ENCODE data around the gene LCN6. TPM values are rescaled to one million over a fixed set of nuclear protein-coding genes. Genes with fewer than 3 reads are reported as not detected.

Gene LCN6
- total and polyA plus RNA-seq, 2 of the 13 experiments (the other 11 are each of a cell fraction or from before 2014, with no cell fraction given), result not detected

DNA sequence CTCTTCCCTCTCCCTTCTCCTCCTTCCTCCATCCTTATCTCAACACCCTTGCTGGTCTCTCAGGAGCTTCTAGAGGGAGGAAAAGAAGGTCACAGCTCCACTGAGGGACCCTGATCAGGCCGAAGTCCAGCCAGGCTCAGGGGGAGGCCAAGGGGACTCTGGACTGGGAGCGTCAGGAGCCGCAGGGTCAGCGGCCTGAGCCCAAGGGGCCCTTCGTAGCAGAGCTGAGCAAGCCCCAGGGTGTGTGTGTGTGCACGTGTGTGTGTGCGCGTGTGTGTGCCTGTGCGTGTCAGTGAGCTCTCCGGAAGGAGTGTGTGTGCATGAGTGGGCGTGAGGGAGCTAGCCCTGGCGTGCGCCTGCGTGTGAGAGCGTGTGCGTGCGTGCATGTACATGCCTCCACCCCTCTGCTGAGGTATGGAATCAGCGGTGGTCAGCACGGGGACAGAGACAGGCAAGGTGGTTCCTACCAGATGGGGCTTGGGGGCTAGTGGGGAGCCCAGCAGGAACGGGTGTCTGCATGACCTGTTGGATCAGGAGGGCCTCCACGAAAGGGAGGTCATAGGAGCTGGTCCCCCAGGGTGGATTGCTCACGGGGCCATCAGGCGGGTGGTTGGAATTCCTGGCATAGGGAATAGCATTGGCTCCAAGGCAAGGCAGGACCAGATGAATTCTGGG lies 51.0 kb downstream of the LCN6 start (continued):
- TF ChIP-seq, protein P1, sequence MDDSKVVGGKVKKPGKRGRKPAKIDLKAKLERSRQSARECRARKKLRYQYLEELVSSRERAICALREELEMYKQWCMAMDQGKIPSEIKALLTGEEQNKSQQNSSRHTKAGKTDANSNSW (CRISPR knock-in tag; IDR thresholded peaks at IDR 0.05; ENCODE audit: borderline replicate concordance), result no peak
- TF ChIP-seq FOXP1 (IDR thresholded peaks at IDR 0.05), result no peak
- TF ChIP-seq FOXP1 (CRISPR knock-in tag; IDR thresholded peaks at IDR 0.05), result peak; percentile 33; the same call in 1 of the 2 replicates
- no peak for TF ChIP-seq ZNF329 (CRISPR knock-in tag; IDR thresholded peaks at IDR 0.05; ENCODE audit: low read depth)
- no peak for TF ChIP-seq ERF (CRISPR knock-in tag; IDR thresholded peaks at IDR 0.05)
- TF ChIP-seq SNAPC2 (CRISPR knock-in tag; IDR thresholded peaks at IDR 0.05), result no peak
- TF ChIP-seq ZNF350 (CRISPR knock-in tag; IDR thresholded peaks at IDR 0.05; ENCODE audit: borderline replicate concordance, low read depth), result peak; percentile 70; the same call in 1 of the 2 replicates
- TF ChIP-seq MAZ (IDR thresholded peaks at IDR 0.05; ENCODE audit: borderline replicate concordance, low read depth, low read length), result no peak; the same call in 1 of the 2 replicates
- TF ChIP-seq MAZ (CRISPR knock-in tag; IDR thresholded peaks at IDR 0.05; ENCODE audit: low read depth), result 0 out of 2 replicates have a peak, but pooled peaks have one; percentile 20
- no peak for TF ChIP-seq EEA1 (CRISPR knock-in tag; IDR thresholded peaks at IDR 0.05; ENCODE audit: borderline replicate concordance)
- no peak for TF ChIP-seq RFX1 (IDR thresholded peaks at IDR 0.05)
- TF ChIP-seq, protein P2, sequence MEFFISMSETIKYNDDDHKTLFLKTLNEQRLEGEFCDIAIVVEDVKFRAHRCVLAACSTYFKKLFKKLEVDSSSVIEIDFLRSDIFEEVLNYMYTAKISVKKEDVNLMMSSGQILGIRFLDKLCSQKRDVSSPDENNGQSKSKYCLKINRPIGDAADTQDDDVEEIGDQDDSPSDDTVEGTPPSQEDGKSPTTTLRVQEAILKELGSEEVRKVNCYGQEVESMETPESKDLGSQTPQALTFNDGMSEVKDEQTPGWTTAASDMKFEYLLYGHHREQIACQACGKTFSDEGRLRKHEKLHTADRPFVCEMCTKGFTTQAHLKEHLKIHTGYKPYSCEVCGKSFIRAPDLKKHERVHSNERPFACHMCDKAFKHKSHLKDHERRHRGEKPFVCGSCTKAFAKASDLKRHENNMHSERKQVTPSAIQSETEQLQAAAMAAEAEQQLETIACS (CRISPR knock-in tag; IDR thresholded peaks at IDR 0.05), result no peak
- TF ChIP-seq RBM39 (IDR thresholded peaks at IDR 0.05; ENCODE audit: low read depth, low read length, poor library complexity, severe bottlenecking), result no peak
- TF ChIP-seq MIER3 (CRISPR knock-in tag; IDR thresholded peaks at IDR 0.05; ENCODE audit: borderline replicate concordance), result no peak
- TF ChIP-seq SALL1 (CRISPR knock-in tag; IDR thresholded peaks at IDR 0.05), result peak; percentile 86
- TF ChIP-seq PITX1 (CRISPR knock-in tag; IDR thresholded peaks at IDR 0.05), result peak; percentile 81
- TF ChIP-seq, protein P3, sequence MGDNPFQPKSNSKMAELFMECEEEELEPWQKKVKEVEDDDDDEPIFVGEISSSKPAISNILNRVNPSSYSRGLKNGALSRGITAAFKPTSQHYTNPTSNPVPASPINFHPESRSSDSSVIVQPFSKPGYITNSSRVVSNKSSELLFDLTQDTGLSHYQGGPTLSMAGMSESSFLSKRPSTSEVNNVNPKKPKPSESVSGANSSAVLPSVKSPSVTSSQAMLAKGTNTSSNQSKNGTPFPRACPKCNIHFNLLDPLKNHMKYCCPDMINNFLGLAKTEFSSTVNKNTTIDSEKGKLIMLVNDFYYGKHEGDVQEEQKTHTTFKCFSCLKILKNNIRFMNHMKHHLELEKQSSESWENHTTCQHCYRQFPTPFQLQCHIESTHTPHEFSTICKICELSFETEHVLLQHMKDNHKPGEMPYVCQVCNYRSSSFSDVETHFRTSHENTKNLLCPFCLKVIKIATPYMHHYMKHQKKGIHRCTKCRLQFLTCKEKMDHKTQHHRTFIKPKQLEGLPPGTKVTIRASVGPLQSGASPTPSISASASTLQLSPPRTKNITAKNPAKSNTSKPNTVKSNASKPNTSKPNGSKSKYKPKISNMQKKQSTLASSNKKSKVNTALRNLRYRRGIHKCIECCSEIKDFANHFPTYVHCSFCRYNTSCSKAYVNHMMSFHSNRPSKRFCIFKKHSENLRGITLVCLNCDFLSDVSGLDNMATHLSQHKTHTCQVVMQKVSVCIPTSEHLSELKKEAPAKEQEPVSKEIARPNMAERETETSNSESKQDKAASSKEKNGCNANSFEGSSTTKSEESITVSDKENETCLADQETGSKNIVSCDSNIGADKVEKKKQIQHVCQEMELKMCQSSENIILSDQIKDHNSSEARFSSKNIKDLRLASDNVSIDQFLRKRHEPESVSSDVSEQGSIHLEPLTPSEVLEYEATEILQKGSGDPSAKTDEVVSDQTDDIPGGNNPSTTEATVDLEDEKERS (CRISPR knock-in tag; IDR thresholded peaks at IDR 0.05), result peak; percentile 59; the same call in 1 of the 2 replicates
- TF ChIP-seq ZNF605 (CRISPR knock-in tag; IDR thresholded peaks at IDR 0.05), result 0 out of 2 replicates have a peak, but pooled peaks have one; percentile 17
- peak; percentile 64; the same call in 1 of the 2 replicates for TF ChIP-seq TRIM24 (CRISPR knock-in tag; IDR thresholded peaks at IDR 0.05)
- TF ChIP-seq ARID4A (CRISPR knock-in tag; IDR thresholded peaks at IDR 0.05; ENCODE audit: borderline replicate concordance), result no peak; the same call in 1 of the 2 replicates
- TF ChIP-seq NFYC (CRISPR knock-in tag; IDR thresholded peaks at IDR 0.05), result no peak
